Spleen (tissue), 11 donors: ENCODE results near the gene HPSE. TPM values are rescaled to one million over a fixed set of nuclear protein-coding genes. Genes with fewer than 3 reads are reported as not detected.
"Not testable (repeated sequence)": the region's sequence is repeated elsewhere in the genome, so short reads cannot be mapped to it uniquely, and the experiment has no call there.

ENCODE experiments used
- DNase-seq: peaks from one replicate; pipeline ENCODE4 v3.0.0-alpha.2; 2020
- H3K27ac ChIP-seq, 8 donors: fragments of 200-600 bp; sonication (generic) in 7 of 8; 1 replicate in 4 of 8; 2 replicates in 4 of 8; pipeline versions ENCODE4 v1.5.0 to v1.8.0; 2016 to 2021; ENCODE audit warnings: inconsistent platforms in 4 of 8, mild to moderate bottlenecking in 4 of 8, moderate library complexity in 1 of 8
- H3K27me3 ChIP-seq, 7 donors: fragments of 200-600 bp; sonication (generic) in 6 of 7; replicated peaks in 1 of 7; 1 replicate in 4 of 7; 2 replicates in 3 of 7; pipeline versions ENCODE4 v1.5.0 to v1.8.0; 2016 to 2021; ENCODE audit warnings: inconsistent platforms in 3 of 7, mild to moderate bottlenecking in 1 of 7
- H3K36me3 ChIP-seq, 6 donors: fragments of 200-600 bp; sonication (generic) in 5 of 6; 1 replicate in 4 of 6; 2 replicates in 2 of 6; pipeline versions ENCODE4 v1.5.0 to v1.8.0; 2016 to 2021; ENCODE audit warnings: inconsistent platforms in 2 of 6
- H3K4me1 ChIP-seq, 6 donors: fragments of 200-600 bp; sonication (generic) in 5 of 6; 1 replicate in 3 of 6; 2 replicates in 3 of 6; pipeline versions ENCODE4 v1.5.0 to v1.8.0; 2016 to 2021; ENCODE audit warnings: inconsistent platforms in 3 of 6
- H3K4me3 ChIP-seq, 8 donors: fragments of 200-600 bp; sonication (generic) in 7 of 8; 1 replicate in 4 of 8; 2 replicates in 4 of 8; pipeline versions ENCODE4 v1.5.0 to v1.8.0; 2016 to 2021; ENCODE audit warnings: inconsistent platforms in 4 of 8, mild to moderate bottlenecking in 4 of 8, moderate library complexity in 2 of 8
- H3K9me3 ChIP-seq, 8 donors: fragments of 200-600 bp; sonication (generic) in 7 of 8; 1 replicate in 4 of 8; 2 replicates in 4 of 8; pipeline versions ENCODE4 v1.5.0 to v1.8.0; 2016 to 2021; ENCODE audit warnings: inconsistent platforms in 4 of 8
- POLR2A ChIP-seq, 3 donors: fragments of 450-650 bp; IDR thresholded peaks; one replicate each; pipeline ENCODE4 v1.5.1; 2017; ENCODE audit warnings: antibody characterized with exemption in 3 of 3, mild to moderate bottlenecking in 1 of 3
- POLR2AphosphoS5 ChIP-seq, 3 donors: sonication (generic); formaldehyde crosslinking; IDR thresholded peaks; one replicate each; pipeline ENCODE4 v1.5.1; 2017; ENCODE audit warnings: antibody characterized with exemption in 3 of 3
- WGBS, 5 donors: extraction: QIAGEN DNeasy Blood & Tissue Kit in 3 of 5; methylation state at CpG; one replicate each; pipeline versions ENCODE4 v1.1.5 to v1.1.7; 2013 to 2018; 5-methylcytosine and 5-hydroxymethylcytosine counted together
- intact Hi-C: fragments of 100-400 bp; cut with DNase I; formaldehyde crosslinking; loops from one replicate; pipeline ENCODE4 v1.15.0; 2023; ENCODE audit warnings: low total_unique reads
- polyA plus RNA-seq, 3 donors: library from polyadenylated mRNA; stranded (reverse); fragments of 200-250 nt; gene quantifications; one replicate each; pipeline ENCODE4 v1.2.1, GENCODE V29; 2013
- total RNA-seq, 7 donors: library from RNA; depleted of rRNA in 3 of 7; stranded (reverse); fragments of >200 nt in 3 of 7; fragmentation: NEBNext Ultra II Directional in 4 of 7; extraction: Animal tissue kit (Norgen Biotek cat#: 25700) in 4 of 7; gene quantifications; one replicate each; pipeline versions ENCODE4 v1.1.0 to v1.2.1, GENCODE V29; 2016 to 2021
- TF ChIP-seq, protein P1 (sequence below), 11 experiments: fragments of 200-600 bp in 7 of 11; fragments of 450-650 bp in 4 of 11; sonication (generic) in 4 of 11; IDR thresholded peaks in 8 of 11; conservative IDR thresholded peaks in 3 of 11; 1 replicate in 7 of 11; 2 replicates in 4 of 11; pipeline versions ENCODE4 v1.4.0 to v1.8.0; 2016 to 2021; ENCODE audit warnings: antibody characterized with exemption in 11 of 11, inconsistent platforms in 4 of 11, mild to moderate bottlenecking in 1 of 11
- donor health status: healthy with polysubstance abuse.
- donor health status: DM: no; HTN: no; CAD: no; lungs with moderate emphysema.
- donor health status: DM: no; HTN: no; CAD: no.
- donor health status: Bipolar disorder and iron deficiency.
- donor health status: healthy.
- donor health status: DM: no; HTN: no; CAD: no.
- donor health status: DM: yes; HTN: yes; CAD: no.

HPSE gene
- total and polyA plus RNA-seq, 10 donors, result 1.3 to 24.6 (median 12.7) TPM

DNA sequence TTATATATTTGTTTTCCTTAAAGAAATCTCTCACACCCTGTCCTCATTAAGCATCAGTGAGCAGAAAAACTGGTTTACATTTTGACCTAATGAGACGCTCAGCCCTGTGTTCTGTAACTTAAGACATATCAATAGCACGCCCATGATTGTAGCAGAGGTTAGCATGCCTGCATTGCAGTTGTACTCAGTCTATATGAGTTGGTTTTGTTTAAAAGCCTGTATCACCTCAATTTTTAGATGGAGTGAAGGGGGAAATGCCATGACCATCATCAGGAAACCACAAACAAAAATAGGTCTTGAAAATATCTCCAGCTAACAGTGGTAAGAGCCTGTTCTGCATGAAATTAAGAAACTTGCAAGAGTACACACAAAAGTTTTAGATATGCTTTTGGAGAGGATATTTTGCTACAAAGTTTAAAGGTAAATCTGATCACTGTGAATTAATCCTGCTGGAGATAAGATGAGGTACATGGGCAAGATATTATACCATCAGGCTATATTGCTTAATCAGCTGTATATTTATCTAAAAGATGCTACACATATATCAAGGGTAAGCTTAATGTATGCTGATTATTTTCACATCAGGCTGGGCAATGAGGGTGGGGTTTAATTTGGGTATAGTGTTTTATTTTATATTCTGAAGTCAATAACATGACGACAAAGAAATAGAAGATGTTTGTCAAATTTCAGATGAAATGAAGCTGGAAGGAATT, 36.9 kb downstream of the HPSE start:
- no peak for DNase-seq
- H3K4me1 ChIP-seq, result peaks cover 0 to 18% (median 8%) of the 10 kb centered on the region in 6 donors
- TF ChIP-seq POLR2A (IDR thresholded peaks at IDR 0.05) (no peak), POLR2AphosphoS5 (IDR thresholded peaks at IDR 0.05) (no peak)
- TF ChIP-seq, protein P1, sequence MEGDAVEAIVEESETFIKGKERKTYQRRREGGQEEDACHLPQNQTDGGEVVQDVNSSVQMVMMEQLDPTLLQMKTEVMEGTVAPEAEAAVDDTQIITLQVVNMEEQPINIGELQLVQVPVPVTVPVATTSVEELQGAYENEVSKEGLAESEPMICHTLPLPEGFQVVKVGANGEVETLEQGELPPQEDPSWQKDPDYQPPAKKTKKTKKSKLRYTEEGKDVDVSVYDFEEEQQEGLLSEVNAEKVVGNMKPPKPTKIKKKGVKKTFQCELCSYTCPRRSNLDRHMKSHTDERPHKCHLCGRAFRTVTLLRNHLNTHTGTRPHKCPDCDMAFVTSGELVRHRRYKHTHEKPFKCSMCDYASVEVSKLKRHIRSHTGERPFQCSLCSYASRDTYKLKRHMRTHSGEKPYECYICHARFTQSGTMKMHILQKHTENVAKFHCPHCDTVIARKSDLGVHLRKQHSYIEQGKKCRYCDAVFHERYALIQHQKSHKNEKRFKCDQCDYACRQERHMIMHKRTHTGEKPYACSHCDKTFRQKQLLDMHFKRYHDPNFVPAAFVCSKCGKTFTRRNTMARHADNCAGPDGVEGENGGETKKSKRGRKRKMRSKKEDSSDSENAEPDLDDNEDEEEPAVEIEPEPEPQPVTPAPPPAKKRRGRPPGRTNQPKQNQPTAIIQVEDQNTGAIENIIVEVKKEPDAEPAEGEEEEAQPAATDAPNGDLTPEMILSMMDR (IDR thresholded peaks at IDR 0.05 in 8 of 11, conservative IDR thresholded peaks at IDR 0.05 in 3 of 11), result no peak
- intact Hi-C loops, result no loop called here
- WGBS, 5 donors, result 49 to 73% (median 51%) methylated on average over 3 of the region's 3 CpGs
- peaks cover 0 to 39% (median 0%) of the 10 kb centered on the region in 6 donors for H3K36me3 ChIP-seq
- no peaks in the 10 kb centered on the region for H3K27me3 ChIP-seq
- H3K4me3 ChIP-seq, result no peak overlapping the region
- no peaks in the 10 kb centered on the region for H3K9me3 ChIP-seq
- no peak overlapping the region for H3K27ac ChIP-seq

DNA sequence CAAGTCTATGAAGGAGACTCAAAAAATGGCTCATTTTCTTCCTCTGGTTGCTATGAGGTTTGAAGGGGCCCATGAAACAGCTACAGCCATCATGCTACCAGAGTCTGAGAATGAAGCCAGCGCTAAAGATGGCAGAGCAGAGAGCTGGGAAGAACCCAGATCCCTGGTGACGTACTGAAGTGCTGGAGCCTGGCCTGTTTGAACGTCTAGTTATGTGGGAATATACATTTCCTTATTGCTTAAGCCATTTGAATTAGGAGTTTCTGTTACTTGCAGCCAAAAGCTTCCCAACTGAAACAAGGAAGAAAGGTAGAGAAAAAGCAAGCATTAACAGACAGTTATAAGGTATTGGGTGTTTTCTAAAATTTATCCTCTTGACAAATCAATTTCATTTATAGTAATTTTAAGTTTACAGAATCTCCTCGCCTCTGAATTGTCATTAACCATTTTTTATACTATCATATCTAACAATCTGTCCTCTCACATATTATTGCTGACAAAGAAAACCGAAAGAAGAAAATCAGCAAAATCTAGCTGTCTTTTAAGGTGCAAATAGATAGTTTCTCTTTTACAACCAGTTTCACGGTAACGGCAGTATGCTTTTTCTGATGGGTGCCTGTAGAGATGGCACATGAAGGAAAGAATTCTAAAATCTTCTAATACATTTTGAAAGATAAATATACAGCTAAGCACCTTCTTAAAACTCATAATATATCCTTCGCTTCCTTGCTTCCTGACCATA, 41.2 kb downstream of the HPSE start:
- peaks cover 0 to 16% (median 0%) of the 10 kb centered on the region in 6 donors for H3K36me3 ChIP-seq
- DNase-seq, result no peak
- intact Hi-C loops, result no loop called here
- peaks cover 0 to 6% (median 0%) of the 10 kb centered on the region in 8 donors for H3K9me3 ChIP-seq
- H3K4me3 ChIP-seq, result no peak overlapping the region
- no peaks in the 10 kb centered on the region for H3K27me3 ChIP-seq
- TF ChIP-seq POLR2A (IDR thresholded peaks at IDR 0.05) (no peak), POLR2AphosphoS5 (IDR thresholded peaks at IDR 0.05) (no peak)
- TF ChIP-seq, protein P1 (IDR thresholded peaks at IDR 0.05 in 8 of 11, conservative IDR thresholded peaks at IDR 0.05 in 3 of 11), result no peak
- peaks cover 0 to 16% (median 8%) of the 10 kb centered on the region in 6 donors for H3K4me1 ChIP-seq
- 80 to 85% (median 81%) methylated on average over 8 of the region's 8 CpGs for WGBS, 5 donors
- H3K27ac ChIP-seq, result peak overlapping the region in 1 of 8 donors; percentile 7

DNA sequence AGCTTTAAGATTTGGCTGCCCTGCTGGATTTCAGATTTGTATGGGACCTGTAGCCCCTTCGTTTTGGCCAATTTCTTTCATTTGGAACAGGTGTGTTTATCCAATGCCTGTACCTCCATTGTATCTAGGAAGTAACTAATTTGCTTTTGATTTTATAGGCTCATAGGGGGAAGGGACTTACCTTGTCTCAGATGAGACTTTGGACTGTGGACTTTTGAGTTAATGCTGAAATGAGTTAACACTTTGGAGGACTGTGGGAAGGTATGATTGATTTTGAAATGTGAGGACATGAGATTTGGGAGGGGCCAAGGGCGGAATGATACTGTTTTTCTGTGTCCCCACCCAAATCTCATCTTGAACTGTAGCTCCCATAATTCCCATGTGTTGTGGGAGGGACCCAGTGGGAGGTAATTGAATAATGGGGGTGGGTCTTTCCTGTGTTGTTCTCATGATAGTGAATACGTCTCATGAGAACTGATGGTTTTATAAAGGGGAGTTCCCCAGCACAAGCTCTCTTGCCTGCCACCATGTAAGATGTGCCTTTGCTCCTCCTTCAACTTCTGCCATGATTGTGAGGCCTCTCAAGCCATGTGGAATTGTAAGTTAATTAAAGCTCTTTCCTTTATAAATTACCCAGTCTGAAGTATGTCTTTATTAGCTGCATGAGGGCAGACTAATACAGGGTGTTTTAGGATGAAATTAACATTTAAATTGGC, 44.4 kb downstream of the HPSE start:
- H3K4me3 ChIP-seq, H3K27ac ChIP-seq, intact Hi-C loops, H3K4me1 ChIP-seq, H3K27me3 ChIP-seq, DNase-seq, H3K9me3 ChIP-seq: not testable (repeated sequence)
- peaks cover 0 to 13% (median 0%) of the 10 kb centered on the region in 6 donors for H3K36me3 ChIP-seq
- WGBS, 5 donors, result 74 to 89% (median 87%) methylated on average over 3 of the region's 3 CpGs

DNA sequence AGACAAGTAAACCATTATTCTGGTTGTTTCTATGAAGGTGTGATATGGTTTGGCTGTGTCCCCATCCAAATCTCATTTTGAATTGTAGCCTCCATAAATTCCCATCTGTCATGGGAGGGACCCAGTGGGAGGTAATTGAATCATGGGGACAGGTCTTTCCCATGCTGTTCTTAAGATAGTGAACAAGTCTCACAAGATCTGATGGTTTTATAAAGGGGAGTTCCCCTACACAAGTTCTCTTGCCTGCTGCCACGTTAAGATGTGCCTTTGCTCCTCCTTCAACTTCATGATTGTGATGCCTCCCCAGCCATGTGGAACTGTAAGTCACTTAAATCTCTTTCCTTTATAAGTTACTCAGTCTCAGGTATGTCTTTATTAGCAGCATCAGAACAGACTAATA, 46.3 kb downstream of the HPSE start:
- H3K4me3 ChIP-seq, H3K9me3 ChIP-seq, H3K27ac ChIP-seq, DNase-seq, H3K36me3 ChIP-seq, H3K27me3 ChIP-seq, intact Hi-C loops: not testable (repeated sequence)
- H3K4me1 ChIP-seq, result peaks cover 0 to 22% (median 15%) of the 10 kb centered on the region in 6 donors
- WGBS, 5 donors, result 26 to 51% (median 35%) methylated on average over 1 of the region's 1 CpG

DNA sequence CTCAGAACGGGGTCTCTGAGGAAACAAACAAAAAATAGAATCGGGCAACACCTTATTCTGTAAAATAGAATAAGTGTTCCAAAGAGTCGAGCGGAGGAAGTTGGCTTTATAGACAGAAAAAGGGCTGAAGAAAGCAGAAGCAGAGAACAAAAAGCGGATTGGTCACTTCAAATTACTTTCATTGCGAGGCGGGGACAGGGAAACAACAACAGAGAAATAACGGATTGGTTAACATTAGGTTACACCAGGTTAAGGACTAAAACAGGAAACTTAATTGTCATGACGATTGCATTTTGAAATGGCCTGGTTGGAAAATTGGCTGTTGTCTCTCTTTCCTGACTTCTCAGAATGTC, 49.6 kb downstream of the HPSE start:
- intact Hi-C loops, result no loop called here
- WGBS, 5 donors, result 0 to 2% (median 1%) methylated on average over 9 of the region's 9 CpGs
- Histone ChIP-seq H3K4me1 (peaks cover 4 to 53% (median 41%) of the 10 kb centered on the region in 6 donors), H3K9me3 (no peaks in the 10 kb centered on the region), H3K27ac (peak overlapping the region; percentile 84 to 100 (median 98)), H3K36me3 (no peaks in the 10 kb centered on the region), H3K27me3 (no peaks in the 10 kb centered on the region), H3K4me3 (peak overlapping the region; percentile 59 to 89 (median 64))
- no peak for DNase-seq
- TF ChIP-seq, protein P1 (IDR thresholded peaks at IDR 0.05 in 8 of 11, conservative IDR thresholded peaks at IDR 0.05 in 3 of 11), result no peak
- no peak for TF ChIP-seq POLR2A (IDR thresholded peaks at IDR 0.05)
- no peak for TF ChIP-seq POLR2AphosphoS5 (IDR thresholded peaks at IDR 0.05)
